GM12875 (cell line): ENCODE results near the gene NDE1.

ENCODE experiments used
- H3K4me3 ChIP-seq: one replicate; pipeline ENCODE4 v1.5.1; 2011; ENCODE audit warnings: low read depth, low read length, control low read depth
- CTCF ChIP-seq: IDR thresholded peaks from 2 replicates; pipeline ENCODE4 v1.5.1; 2011; ENCODE audit warnings: low read depth, mild to moderate bottlenecking, control low read depth, inconsistent platforms, low read length, moderate library complexity, borderline replicate concordance; ENCODE audit not compliant: insufficient read depth

Gene NDE1

GRCh38 chr16:15775663-15776304, 125.7 kb downstream of the NDE1 start:
- no peak overlapping the region for H3K4me3 ChIP-seq

More at GRCh38 chr16:15775663-15776304, 125.7 kb downstream of the NDE1 start:
- no peak for TF ChIP-seq CTCF
